Liver (tissue), 9 donors: ENCODE results near the gene PIEZO2. TPM values are rescaled to one million over a fixed set of nuclear protein-coding genes. Genes with fewer than 3 reads are reported as not detected.

Source experiments
- DNase-seq: peaks from one replicate; pipeline ENCODE4 v3.0.0-alpha.2; 2017; ENCODE audit warnings: low spot score
- H3K27ac ChIP-seq, 2 donors: one replicate each; pipeline ENCODE4 v1.7.0; 2013; ENCODE audit warnings: inconsistent platforms in 2 of 2, low read length in 2 of 2, control low read depth in 1 of 2, low read depth in 1 of 2, mild to moderate bottlenecking in 1 of 2
- H3K27me3 ChIP-seq, 4 donors: one replicate each; pipeline versions ENCODE4 v1.6.1 to v1.7.0; 2013; ENCODE audit warnings: low read length in 3 of 4, inconsistent platforms in 1 of 4, mild to moderate bottlenecking in 1 of 4, moderate library complexity in 1 of 4; ENCODE audit not compliant: control insufficient read depth in 4 of 4, insufficient read depth in 4 of 4
- H3K36me3 ChIP-seq, 4 donors: one replicate each; pipeline versions ENCODE4 v1.6.1 to v1.7.0; 2013; ENCODE audit warnings: low read length in 3 of 4, mild to moderate bottlenecking in 3 of 4, low read depth in 1 of 4, moderate library complexity in 1 of 4; ENCODE audit not compliant: control insufficient read depth in 4 of 4, insufficient read depth in 3 of 4
- H3K4me1 ChIP-seq, 4 donors: one replicate each; pipeline versions ENCODE4 v1.6.1 to v1.7.0; 2013; ENCODE audit warnings: low read length in 3 of 4, mild to moderate bottlenecking in 3 of 4, moderate library complexity in 1 of 4; ENCODE audit not compliant: control insufficient read depth in 4 of 4, insufficient read depth in 4 of 4
- H3K4me3 ChIP-seq, 3 donors: one replicate each; pipeline versions ENCODE4 v1.6.1 to v1.7.0; 2013; ENCODE audit warnings: low read length in 3 of 3, control low read depth in 1 of 3, low read depth in 1 of 3, mild to moderate bottlenecking in 1 of 3
- H3K9ac ChIP-seq, 2 donors: one replicate each; pipeline ENCODE4 v1.7.0; 2013; ENCODE audit warnings: low read length in 2 of 2, mild to moderate bottlenecking in 2 of 2, moderate library complexity in 2 of 2, control low read depth in 1 of 2, low read depth in 1 of 2
- H3K9me3 ChIP-seq, 4 donors: one replicate each; pipeline versions ENCODE4 v1.6.1 to v1.7.0; 2013; ENCODE audit warnings: low read length in 3 of 4; ENCODE audit not compliant: control insufficient read depth in 4 of 4
- ATF3 ChIP-seq: IDR thresholded peaks from 2 replicates; pipeline ENCODE4 v1.6.1; 2016; ENCODE audit warnings: antibody characterized with exemption
- CTCF ChIP-seq: fragments of 150-350 bp; IDR thresholded peaks from 2 replicates; pipeline ENCODE4 v1.5.1; 2017; ENCODE audit warnings: improper control_type of control experiment, low read depth, low read length; ENCODE audit not compliant: missing input control
- EGR1 ChIP-seq, 2 donors: IDR thresholded peaks; 2 replicates each; pipeline ENCODE4 v1.6.1; 2016 to 2018; ENCODE audit warnings: antibody characterized with exemption in 2 of 2, low read depth in 2 of 2
- FOXA1 ChIP-seq: IDR thresholded peaks from 2 replicates; pipeline ENCODE4 v1.6.1; 2016; ENCODE audit warnings: antibody characterized with exemption
- FOXA2 ChIP-seq: IDR thresholded peaks from 2 replicates; pipeline ENCODE4 v1.6.1; 2016; ENCODE audit warnings: antibody characterized with exemption
- GABPA ChIP-seq, 2 donors: IDR thresholded peaks in 1 of 2; conservative IDR thresholded peaks in 1 of 2; 2 replicates each; pipeline ENCODE4 v1.6.1; 2016; ENCODE audit warnings: antibody characterized with exemption in 2 of 2, mild to moderate bottlenecking in 1 of 2, moderate library complexity in 1 of 2
- HNF4A ChIP-seq, 2 donors: conservative IDR thresholded peaks; 2 replicates each; pipeline ENCODE4 v1.6.1; 2016; ENCODE audit warnings: antibody characterized with exemption in 2 of 2, mild to moderate bottlenecking in 2 of 2
- HNF4G ChIP-seq: IDR thresholded peaks from 2 replicates; pipeline ENCODE4 v1.6.1; 2016; ENCODE audit warnings: antibody characterized with exemption
- JUND ChIP-seq, 2 donors: IDR thresholded peaks; 2 replicates each; pipeline ENCODE4 v1.6.1; 2016; ENCODE audit warnings: antibody characterized with exemption in 2 of 2
- MAX ChIP-seq: IDR thresholded peaks from 2 replicates; pipeline ENCODE4 v1.6.1; 2016; ENCODE audit warnings: antibody characterized with exemption
- NR2F2 ChIP-seq: IDR thresholded peaks from 2 replicates; pipeline ENCODE4 v1.6.1; 2016; ENCODE audit warnings: antibody characterized with exemption
- RAD21 ChIP-seq, 2 donors: IDR thresholded peaks; 2 replicates each; pipeline ENCODE4 v1.6.1; 2016; ENCODE audit warnings: antibody characterized with exemption in 2 of 2, mild to moderate bottlenecking in 2 of 2
- REST ChIP-seq: IDR thresholded peaks from 2 replicates; pipeline ENCODE4 v1.6.1; 2016; ENCODE audit warnings: antibody characterized with exemption, mild to moderate bottlenecking
- RXRA ChIP-seq, 2 donors: IDR thresholded peaks; 2 replicates each; pipeline ENCODE4 v1.6.1; 2017 to 2018; ENCODE audit warnings: antibody characterized with exemption in 2 of 2, mild to moderate bottlenecking in 1 of 2
- SP1 ChIP-seq: IDR thresholded peaks from 2 replicates; pipeline ENCODE4 v1.6.1; 2018; ENCODE audit warnings: antibody characterized with exemption, mild to moderate bottlenecking
- TAF1 ChIP-seq: conservative IDR thresholded peaks from 2 replicates; pipeline ENCODE4 v1.6.1; 2016; ENCODE audit warnings: antibody characterized with exemption, mild to moderate bottlenecking
- YY1 ChIP-seq: IDR thresholded peaks from 2 replicates; pipeline ENCODE4 v1.6.1; 2016; ENCODE audit warnings: antibody characterized with exemption, mild to moderate bottlenecking
- ZBTB33 ChIP-seq: IDR thresholded peaks from 2 replicates; pipeline ENCODE4 v1.6.1; 2016; ENCODE audit warnings: antibody characterized with exemption
- WGBS: extraction: QIAGEN DNeasy Blood & Tissue Kit; methylation state at CpG from one replicate; pipeline ENCODE4 v1.1.7; 2013; 5-methylcytosine and 5-hydroxymethylcytosine counted together
- polyA plus RNA-seq, 2 donors: library from polyadenylated mRNA; stranded (reverse) in 1 of 2; unstranded in 1 of 2; fragments of 200-250 nt in 1 of 2; fragments of >200 nt in 1 of 2; fragmentation: Nextera tagmentation in 1 of 2; extraction: Ambion mirVana in 1 of 2; gene quantifications; one replicate each; pipeline versions ENCODE4 v1.2.1 to v1.2.3, GENCODE V29; 2013 to 2015
- total RNA-seq, 2 donors: library from RNA; depleted of rRNA; stranded (reverse); fragments of >200 nt; gene quantifications; one replicate each; pipeline ENCODE4 v1.2.3, GENCODE V29; 2014
- donor health status: healthy.
- donor health status: healthy.
- donor health status: healthy.
- donor health status: healthy.
- donor health status: healthy.

PIEZO2 gene
- total and polyA plus RNA-seq, 4 donors: 1.1 to 12.3 (median 4.8) TPM

GRCh38 chr18:10736984-10737383, 412.4 kb downstream of the PIEZO2 start:
- no peaks in the 10 kb centered on the region for H3K9me3 ChIP-seq
- H3K27ac ChIP-seq: no peak overlapping the region
- no peak overlapping the region for H3K4me3 ChIP-seq
- peaks cover 0 to 7% (median 0%) of the 10 kb centered on the region in 4 donors for H3K36me3 ChIP-seq
- 59% methylated on average over 3 of the region's 3 CpGs for WGBS
- DNase-seq: no peak
- no peak overlapping the region for H3K9ac ChIP-seq
- no peak for TF ChIP-seq FOXA1
- no peak for TF ChIP-seq REST
- no peak for TF ChIP-seq CTCF
- no peak for TF ChIP-seq HNF4G
- no peak for TF ChIP-seq ATF3
- no peak for TF ChIP-seq GABPA (IDR thresholded peaks at IDR 0.05 in 1 of 2, conservative IDR thresholded peaks at IDR 0.05 in 1 of 2)
- TF ChIP-seq NR2F2: no peak
- TF ChIP-seq FOXA2: no peak
- no peak for TF ChIP-seq TAF1
- no peak for TF ChIP-seq ZBTB33
- no peak for TF ChIP-seq HNF4A (conservative IDR thresholded peaks at IDR 0.05)
- no peak for TF ChIP-seq JUND (IDR thresholded peaks at IDR 0.05)
- TF ChIP-seq EGR1 (IDR thresholded peaks at IDR 0.05; ENCODE audit: low read depth in 2 of 2): no peak
- TF ChIP-seq RXRA (IDR thresholded peaks at IDR 0.05): no peak
- TF ChIP-seq RAD21 (IDR thresholded peaks at IDR 0.05): no peak
- TF ChIP-seq MAX: no peak
- H3K4me1 ChIP-seq: no peaks in the 10 kb centered on the region
- H3K27me3 ChIP-seq: no peaks in the 10 kb centered on the region

DNA sequence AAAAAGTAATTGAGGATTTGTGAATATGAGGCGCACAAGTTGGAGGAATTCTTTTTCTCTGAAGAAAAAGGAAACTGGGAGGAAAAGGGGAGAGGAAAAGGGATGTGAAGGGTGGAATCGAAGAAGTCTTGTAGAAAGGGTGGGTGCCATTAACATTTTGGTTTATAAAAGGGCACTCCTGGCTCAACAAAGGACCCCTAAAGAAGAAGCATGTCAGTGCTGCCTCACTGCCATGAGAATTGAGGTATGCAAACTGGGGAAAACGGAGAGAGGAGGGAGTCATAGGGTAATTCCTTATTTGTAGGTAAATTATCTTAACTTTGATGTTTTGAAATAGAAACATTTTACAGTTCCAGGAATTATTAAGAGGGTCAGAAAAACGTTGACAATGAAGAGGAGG, 416.4 kb downstream of the PIEZO2 start:
- Histone ChIP-seq H3K36me3 (peaks cover 0 to 4% (median 0%) of the 10 kb centered on the region in 4 donors), H3K27me3 (no peaks in the 10 kb centered on the region), H3K4me1 (no peaks in the 10 kb centered on the region), H3K4me3 (no peak overlapping the region), H3K9me3 (no peaks in the 10 kb centered on the region), H3K9ac (no peak overlapping the region), H3K27ac (no peak overlapping the region)
- DNase-seq: no peak
- WGBS: 47% methylated on average over 4 of the region's 4 CpGs
- TF ChIP-seq HNF4G: no peak
- TF ChIP-seq RXRA (IDR thresholded peaks at IDR 0.05): no peak
- TF ChIP-seq FOXA2: no peak
- no peak for TF ChIP-seq RAD21 (IDR thresholded peaks at IDR 0.05)
- TF ChIP-seq CTCF: no peak
- no peak for TF ChIP-seq YY1
- no peak for TF ChIP-seq GABPA (IDR thresholded peaks at IDR 0.05 in 1 of 2, conservative IDR thresholded peaks at IDR 0.05 in 1 of 2)
- TF ChIP-seq TAF1: no peak
- TF ChIP-seq HNF4A (conservative IDR thresholded peaks at IDR 0.05): no peak
- TF ChIP-seq NR2F2: no peak
- no peak for TF ChIP-seq SP1
- no peak for TF ChIP-seq EGR1 (IDR thresholded peaks at IDR 0.05; ENCODE audit: low read depth in 2 of 2)
- no peak for TF ChIP-seq MAX
- no peak for TF ChIP-seq FOXA1
